GM19438 (cell line): ENCODE measurements around the gene CAPN9.
"Not testable (repeated sequence)": the region's sequence is repeated elsewhere in the genome, so short reads cannot be mapped to it uniquely, and the experiment has no call there.

ENCODE experiments used
- ATAC-seq: cut with Tn5 transposase; IDR thresholded peaks from one replicate; pipeline ENCODE4 v1.9.1; 2021; ENCODE audit warnings: low read depth; ENCODE audit not compliant: unreplicated experiment

Gene CAPN9

GRCh38 chr1:230747127-230747730 lies at the start of gene CAPN9:
Gene CAPN9, plus strand, starts transcription at chr1:230747388. Its CDS starts 109 bp downstream, at chr1:230747497.
- ATAC-seq: no peak

- ATAC-seq: no peak
Observed at GRCh38 chr1:230698130-230698529, 49.1 kb upstream of the CAPN9 start.

GRCh38 chr1:230698964-230699363 lies 48.2 kb upstream of the CAPN9 start:
- ATAC-seq: not testable (repeated sequence)

GRCh38 chr1:230699716-230700115 lies 47.5 kb upstream of the CAPN9 start:
- ATAC-seq: no peak

GRCh38 chr1:230700132-230700531 lies 47.1 kb upstream of the CAPN9 start:
- no peak for ATAC-seq

- no peak for ATAC-seq
Observed at GRCh38 chr1:230701434-230701833, 45.8 kb upstream of the CAPN9 start.

GRCh38 chr1:230701895-230702768 lies 45.1 kb upstream of the CAPN9 start:
- no peak for ATAC-seq

- ATAC-seq: no peak
Observed at GRCh38 chr1:230702934-230703678, 44.1 kb upstream of the CAPN9 start.

GRCh38 chr1:230703679-230704385 lies 43.4 kb upstream of the CAPN9 start:
- ATAC-seq: no peak

- no peak for ATAC-seq
Observed at GRCh38 chr1:230704830-230705229, 42.4 kb upstream of the CAPN9 start.

GRCh38 chr1:230705289-230706019 lies 41.7 kb upstream of the CAPN9 start:
- ATAC-seq: no peak

GRCh38 chr1:230706020-230706699 lies 41.0 kb upstream of the CAPN9 start:
- ATAC-seq: no peak

GRCh38 chr1:230706887-230707731 lies 40.1 kb upstream of the CAPN9 start:
- no peak for ATAC-seq

- no peak for ATAC-seq
Observed at GRCh38 chr1:230707732-230708630, 39.2 kb upstream of the CAPN9 start.

- ATAC-seq: no peak
Observed at GRCh38 chr1:230708631-230709580, 38.3 kb upstream of the CAPN9 start.
